ENCODE results near the gene SLAIN1.

GRCh38 chr13:77800219-77800618 is 102.7 kb downstream of the SLAIN1 start:
- TF ChIP-seq NFYA (IDR thresholded peaks at IDR 0.05; ENCODE audit: borderline replicate concordance, low read depth, low read length) (no peak), E2F4 (IDR thresholded peaks at IDR 0.05; ENCODE audit: low read depth, low read length) (no peak), EZH2 (IDR thresholded peaks at IDR 0.05; ENCODE audit: borderline replicate concordance, control insufficient read depth, low read depth, low read length) (no peak)

Measured in GM12878 (cell line).